Umbilical cord (tissue), 2 donors: Measurements from ENCODE around the gene KLF3. TPM values are rescaled to one million over a fixed set of nuclear protein-coding genes. Genes with fewer than 3 reads are reported as not detected.

Source experiments
- DNase-seq: peaks from one replicate; pipeline ENCODE4 v3.0.0-alpha.2; 2015; ENCODE audit warnings: low spot score
- total RNA-seq: library from RNA; depleted of rRNA; stranded (reverse); fragments of >200 nt; gene quantifications from one replicate; pipeline ENCODE4 v1.2.3, GENCODE V29; 2014; ENCODE audit warnings: low replicate concordance; ENCODE audit not compliant: insufficient read depth

KLF3 gene
- total RNA-seq, 1 donor from 2014 or later, result 25.0 TPM

- DNase-seq, result peak; percentile 47
Observed at GRCh38 chr4:38738940-38739803, 75.2 kb downstream of the KLF3 start.

- DNase-seq, result no peak
Observed at GRCh38 chr4:38740303-38740702, 76.3 kb downstream of the KLF3 start.

- DNase-seq, result peak; percentile 52
Observed at GRCh38 chr4:38743866-38744265, 79.9 kb downstream of the KLF3 start.

DNA sequence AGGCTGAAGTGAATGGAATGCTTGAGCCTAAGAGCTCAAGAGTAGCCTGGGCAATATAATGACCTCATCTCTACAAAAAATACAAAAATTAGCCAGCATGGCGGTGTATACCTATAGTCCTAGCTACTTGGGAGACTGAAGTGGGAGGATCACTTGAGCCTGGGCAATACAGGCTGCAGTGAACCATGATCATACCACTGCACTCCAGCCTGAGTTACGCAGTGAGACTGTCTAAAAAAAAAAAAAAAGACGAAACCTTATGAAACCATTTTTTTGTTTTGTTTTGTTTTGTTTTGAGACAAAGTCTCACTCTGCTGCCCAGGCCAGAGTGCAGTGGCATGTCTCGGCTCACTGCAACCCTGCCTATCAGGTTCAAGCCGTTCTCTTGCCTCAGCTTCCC lies 81.9 kb downstream of the KLF3 start:
- DNase-seq, result peak; percentile 23

DNA sequence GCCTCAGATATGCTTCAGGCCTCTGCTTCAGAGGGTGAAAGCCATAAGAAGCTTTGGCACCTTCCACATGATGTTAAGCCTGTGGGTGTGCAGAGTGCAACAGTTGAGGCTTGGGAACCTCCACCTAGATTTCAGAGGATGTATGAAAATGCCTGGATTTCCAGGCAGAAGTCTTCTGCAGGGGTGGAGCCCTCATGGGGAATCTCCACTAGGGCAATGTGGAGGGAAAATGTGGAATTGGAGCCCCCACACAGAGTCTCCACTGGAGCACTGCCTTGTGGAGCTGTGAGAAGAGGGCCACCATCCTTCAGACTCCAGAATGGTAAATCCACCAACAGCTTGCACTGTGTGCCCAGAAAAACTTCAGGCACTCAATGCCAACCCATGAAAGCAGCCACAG lies 83.6 kb downstream of the KLF3 start:
- DNase-seq, result no peak

DNA sequence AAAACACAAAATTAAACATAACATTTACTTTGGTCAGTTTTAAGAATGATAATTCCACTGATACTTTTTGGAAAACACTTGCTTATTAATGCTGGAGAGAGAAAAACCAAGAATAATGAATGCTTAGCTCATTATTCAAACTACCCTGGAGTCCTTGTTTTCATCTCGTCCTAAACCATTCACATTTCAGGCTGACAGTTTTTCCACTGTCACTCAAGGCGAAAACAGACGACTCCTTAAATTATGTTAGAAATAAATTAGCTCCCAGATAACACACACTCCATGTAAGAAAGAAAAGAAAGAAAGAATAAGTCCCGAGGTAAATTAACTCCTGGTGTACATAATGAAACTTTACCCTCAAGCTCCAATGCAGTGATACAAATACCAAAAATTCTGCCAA lies 85.3 kb downstream of the KLF3 start:
- DNase-seq, result no peak

Other genes starting within 250 kb of the KLF3 start
- 2.9 TPM for gene TLR10, start 118.8 kb downstream of the KLF3 start, total RNA-seq
- 27.9 TPM for gene TLR1, start 140.6 kb downstream of the KLF3 start, total RNA-seq
- gene TLR6, start 192.6 kb downstream of the KLF3 start, total RNA-seq, result 13.5 TPM
- gene FAM114A1, start 203.6 kb downstream of the KLF3 start, total RNA-seq, result 198 TPM